NCI-H526 (cell line): Measurements from ENCODE around the gene APPBP2.

ENCODE experiments used
- DNase-seq, 2 experiments: peaks; one replicate each; lab custom pipeline; 2025; lab: John Stamatoyannopoulos, UW

Gene APPBP2

DNA sequence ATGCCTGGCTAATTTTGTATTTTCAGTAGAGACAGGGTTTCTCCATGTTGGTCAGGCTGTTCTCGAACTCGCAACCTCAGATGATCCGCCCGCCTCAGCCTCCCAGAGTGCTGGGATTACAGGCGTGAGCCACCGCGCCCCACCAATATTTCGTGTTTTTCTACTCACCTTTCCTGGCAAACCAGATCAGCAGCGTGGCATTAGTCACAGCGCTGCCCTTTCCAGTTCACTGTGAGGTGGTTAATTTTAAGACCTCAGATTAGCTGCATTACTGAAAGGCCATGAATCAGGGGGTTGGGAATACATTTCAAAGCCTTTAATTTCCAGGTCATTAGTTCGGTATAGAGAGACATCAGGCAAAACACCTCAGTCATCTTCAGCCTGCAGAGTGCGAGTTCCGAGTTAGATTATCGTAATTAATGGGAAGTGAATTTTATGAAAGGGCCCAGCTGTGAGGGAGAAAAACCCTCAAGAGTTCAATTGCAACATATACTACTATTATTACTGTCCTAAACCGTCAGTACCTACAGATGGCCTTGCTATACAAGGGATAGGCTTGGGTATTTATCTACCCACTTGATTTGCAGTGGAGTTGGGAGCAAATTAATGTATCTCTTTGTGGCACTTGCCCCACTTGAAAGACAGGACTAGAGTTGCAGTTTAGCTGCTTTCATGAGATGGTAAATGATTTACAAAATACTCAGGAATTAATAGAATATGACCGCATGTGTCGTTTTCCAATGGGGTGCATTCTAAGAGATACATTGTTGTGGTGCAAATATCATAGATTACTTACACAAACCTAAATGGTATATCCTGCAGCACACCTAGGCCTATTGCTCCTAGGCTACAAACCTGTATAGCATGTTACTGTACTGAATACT lies 132.0 kb downstream of the APPBP2 start:
- no peak for DNase-seq
